ENCODE measurements around the gene AKT3.

GRCh38 chr1:243731301-243731891 is 118.6 kb downstream of the AKT3 start:
- TF ChIP-seq, protein P1, sequence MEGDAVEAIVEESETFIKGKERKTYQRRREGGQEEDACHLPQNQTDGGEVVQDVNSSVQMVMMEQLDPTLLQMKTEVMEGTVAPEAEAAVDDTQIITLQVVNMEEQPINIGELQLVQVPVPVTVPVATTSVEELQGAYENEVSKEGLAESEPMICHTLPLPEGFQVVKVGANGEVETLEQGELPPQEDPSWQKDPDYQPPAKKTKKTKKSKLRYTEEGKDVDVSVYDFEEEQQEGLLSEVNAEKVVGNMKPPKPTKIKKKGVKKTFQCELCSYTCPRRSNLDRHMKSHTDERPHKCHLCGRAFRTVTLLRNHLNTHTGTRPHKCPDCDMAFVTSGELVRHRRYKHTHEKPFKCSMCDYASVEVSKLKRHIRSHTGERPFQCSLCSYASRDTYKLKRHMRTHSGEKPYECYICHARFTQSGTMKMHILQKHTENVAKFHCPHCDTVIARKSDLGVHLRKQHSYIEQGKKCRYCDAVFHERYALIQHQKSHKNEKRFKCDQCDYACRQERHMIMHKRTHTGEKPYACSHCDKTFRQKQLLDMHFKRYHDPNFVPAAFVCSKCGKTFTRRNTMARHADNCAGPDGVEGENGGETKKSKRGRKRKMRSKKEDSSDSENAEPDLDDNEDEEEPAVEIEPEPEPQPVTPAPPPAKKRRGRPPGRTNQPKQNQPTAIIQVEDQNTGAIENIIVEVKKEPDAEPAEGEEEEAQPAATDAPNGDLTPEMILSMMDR (optimal IDR thresholded peaks at IDR 0.05 in 1 of 3, IDR thresholded peaks at IDR 0.05 in 1 of 3, conservative IDR thresholded peaks at IDR 0.05 in 1 of 3; ENCODE audit: extremely low read depth in 1 of 3, insufficient read depth in 2 of 3, low read length in 3 of 3) = no peak
- TF ChIP-seq EZH2 (IDR thresholded peaks at IDR 0.05; ENCODE audit: low read length) = no peak
